Measurements from ENCODE around the gene GALNT13. TPM values are rescaled to one million over a fixed set of nuclear protein-coding genes. Genes with fewer than 3 reads are reported as not detected.

Gene GALNT13
- total and polyA plus RNA-seq, 2 of the 13 experiments (the other 11 are each of a cell fraction or from before 2014, with no cell fraction given) = 1.3 to 5.0 TPM

DNA sequence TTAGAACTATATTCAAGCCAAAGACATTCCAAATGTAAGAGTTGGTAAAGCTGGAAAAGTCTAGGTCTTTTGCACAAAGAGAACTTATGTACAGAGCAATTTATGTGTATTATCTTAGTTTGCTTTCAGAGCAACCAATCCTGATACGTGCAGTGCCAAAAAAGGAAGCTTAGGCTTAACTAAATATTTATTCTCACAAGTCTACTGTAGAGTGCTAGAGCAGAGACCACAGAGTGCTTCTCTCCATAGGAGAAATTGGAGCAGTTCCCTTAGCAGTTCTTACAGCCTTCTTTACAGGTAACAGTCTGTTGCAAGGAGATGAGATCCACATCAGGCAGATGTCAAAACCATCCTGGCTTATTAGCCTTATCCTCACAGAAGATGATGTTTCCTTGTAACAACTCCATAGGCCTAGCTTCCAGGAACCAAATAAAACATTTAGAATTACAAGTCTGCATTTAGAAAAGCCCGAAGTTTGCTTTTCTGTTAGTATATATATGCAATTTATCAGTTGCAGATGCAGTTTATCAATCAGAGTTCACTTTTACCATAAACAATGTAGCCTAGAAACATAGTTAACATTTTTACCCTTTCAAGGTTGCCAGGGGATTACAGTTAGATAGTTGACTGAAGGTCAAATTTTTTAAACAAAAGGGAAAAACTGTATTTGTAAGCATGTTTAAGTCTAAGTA, 576.2 kb downstream of the GALNT13 start (continued):
- TF ChIP-seq PITX1 (CRISPR knock-in tag; IDR thresholded peaks at IDR 0.05) (peak; percentile 75), SCMH1 (CRISPR knock-in tag; IDR thresholded peaks at IDR 0.05; ENCODE audit: borderline replicate concordance) (no peak), KMT2A (CRISPR knock-in tag; IDR thresholded peaks at IDR 0.05) (no peak), IKZF4 (CRISPR knock-in tag; IDR thresholded peaks at IDR 0.05; ENCODE audit: borderline replicate concordance, low read depth, not compliant biosample characterization) (no peak), HNRNPL (IDR thresholded peaks at IDR 0.05; ENCODE audit: low read depth, low read length) (no peak), ZSCAN9 (CRISPR knock-in tag; IDR thresholded peaks at IDR 0.05; ENCODE audit: borderline replicate concordance) (no peak; the same call in 1 of the 2 replicates), ZNF12 (CRISPR knock-in tag; IDR thresholded peaks at IDR 0.05) (no peak), ELF3 (CRISPR knock-in tag; IDR thresholded peaks at IDR 0.05) (peak; percentile 68; the same call in 1 of the 2 replicates), ZNF720 (CRISPR knock-in tag; IDR thresholded peaks at IDR 0.05) (no peak)
- TF ChIP-seq, protein P1, sequence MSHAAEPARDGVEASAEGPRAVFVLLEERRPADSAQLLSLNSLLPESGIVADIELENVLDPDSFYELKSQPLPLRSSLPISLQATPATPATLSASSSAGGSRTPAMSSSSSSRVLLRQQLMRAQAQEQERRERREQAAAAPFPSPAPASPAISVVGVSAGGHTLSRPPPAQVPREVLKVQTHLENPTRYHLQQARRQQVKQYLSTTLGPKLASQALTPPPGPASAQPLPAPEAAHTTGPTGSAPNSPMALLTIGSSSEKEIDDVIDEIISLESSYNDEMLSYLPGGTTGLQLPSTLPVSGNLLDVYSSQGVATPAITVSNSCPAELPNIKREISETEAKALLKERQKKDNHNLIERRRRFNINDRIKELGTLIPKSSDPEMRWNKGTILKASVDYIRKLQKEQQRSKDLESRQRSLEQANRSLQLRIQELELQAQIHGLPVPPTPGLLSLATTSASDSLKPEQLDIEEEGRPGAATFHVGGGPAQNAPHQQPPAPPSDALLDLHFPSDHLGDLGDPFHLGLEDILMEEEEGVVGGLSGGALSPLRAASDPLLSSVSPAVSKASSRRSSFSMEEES (CRISPR knock-in tag; IDR thresholded peaks at IDR 0.05) = no peak
- TF ChIP-seq, protein P2, sequence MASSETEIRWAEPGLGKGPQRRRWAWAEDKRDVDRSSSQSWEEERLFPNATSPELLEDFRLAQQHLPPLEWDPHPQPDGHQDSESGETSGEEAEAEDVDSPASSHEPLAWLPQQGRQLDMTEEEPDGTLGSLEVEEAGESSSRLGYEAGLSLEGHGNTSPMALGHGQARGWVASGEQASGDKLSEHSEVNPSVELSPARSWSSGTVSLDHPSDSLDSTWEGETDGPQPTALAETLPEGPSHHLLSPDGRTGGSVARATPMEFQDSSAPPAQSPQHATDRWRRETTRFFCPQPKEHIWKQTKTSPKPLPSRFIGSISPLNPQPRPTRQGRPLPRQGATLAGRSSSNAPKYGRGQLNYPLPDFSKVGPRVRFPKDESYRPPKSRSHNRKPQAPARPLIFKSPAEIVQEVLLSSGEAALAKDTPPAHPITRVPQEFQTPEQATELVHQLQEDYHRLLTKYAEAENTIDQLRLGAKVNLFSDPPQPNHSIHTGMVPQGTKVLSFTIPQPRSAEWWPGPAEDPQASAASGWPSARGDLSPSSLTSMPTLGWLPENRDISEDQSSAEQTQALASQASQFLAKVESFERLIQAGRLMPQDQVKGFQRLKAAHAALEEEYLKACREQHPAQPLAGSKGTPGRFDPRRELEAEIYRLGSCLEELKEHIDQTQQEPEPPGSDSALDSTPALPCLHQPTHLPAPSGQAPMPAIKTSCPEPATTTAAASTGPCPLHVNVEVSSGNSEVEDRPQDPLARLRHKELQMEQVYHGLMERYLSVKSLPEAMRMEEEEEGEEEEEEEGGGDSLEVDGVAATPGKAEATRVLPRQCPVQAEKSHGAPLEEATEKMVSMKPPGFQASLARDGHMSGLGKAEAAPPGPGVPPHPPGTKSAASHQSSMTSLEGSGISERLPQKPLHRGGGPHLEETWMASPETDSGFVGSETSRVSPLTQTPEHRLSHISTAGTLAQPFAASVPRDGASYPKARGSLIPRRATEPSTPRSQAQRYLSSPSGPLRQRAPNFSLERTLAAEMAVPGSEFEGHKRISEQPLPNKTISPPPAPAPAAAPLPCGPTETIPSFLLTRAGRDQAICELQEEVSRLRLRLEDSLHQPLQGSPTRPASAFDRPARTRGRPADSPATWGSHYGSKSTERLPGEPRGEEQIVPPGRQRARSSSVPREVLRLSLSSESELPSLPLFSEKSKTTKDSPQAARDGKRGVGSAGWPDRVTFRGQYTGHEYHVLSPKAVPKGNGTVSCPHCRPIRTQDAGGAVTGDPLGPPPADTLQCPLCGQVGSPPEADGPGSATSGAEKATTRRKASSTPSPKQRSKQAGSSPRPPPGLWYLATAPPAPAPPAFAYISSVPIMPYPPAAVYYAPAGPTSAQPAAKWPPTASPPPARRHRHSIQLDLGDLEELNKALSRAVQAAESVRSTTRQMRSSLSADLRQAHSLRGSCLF (CRISPR knock-in tag; IDR thresholded peaks at IDR 0.05; ENCODE audit: borderline replicate concordance) = no peak
- TF ChIP-seq, protein P3, sequence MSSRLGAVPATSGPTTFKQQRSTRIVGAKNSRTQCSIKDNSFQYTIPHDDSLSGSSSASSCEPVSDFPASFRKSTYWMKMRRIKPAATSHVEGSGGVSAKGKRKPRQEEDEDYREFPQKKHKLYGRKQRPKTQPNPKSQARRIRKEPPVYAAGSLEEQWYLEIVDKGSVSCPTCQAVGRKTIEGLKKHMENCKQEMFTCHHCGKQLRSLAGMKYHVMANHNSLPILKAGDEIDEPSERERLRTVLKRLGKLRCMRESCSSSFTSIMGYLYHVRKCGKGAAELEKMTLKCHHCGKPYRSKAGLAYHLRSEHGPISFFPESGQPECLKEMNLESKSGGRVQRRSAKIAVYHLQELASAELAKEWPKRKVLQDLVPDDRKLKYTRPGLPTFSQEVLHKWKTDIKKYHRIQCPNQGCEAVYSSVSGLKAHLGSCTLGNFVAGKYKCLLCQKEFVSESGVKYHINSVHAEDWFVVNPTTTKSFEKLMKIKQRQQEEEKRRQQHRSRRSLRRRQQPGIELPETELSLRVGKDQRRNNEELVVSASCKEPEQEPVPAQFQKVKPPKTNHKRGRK (CRISPR knock-in tag; IDR thresholded peaks at IDR 0.05) = no peak
- TF ChIP-seq, protein P4, sequence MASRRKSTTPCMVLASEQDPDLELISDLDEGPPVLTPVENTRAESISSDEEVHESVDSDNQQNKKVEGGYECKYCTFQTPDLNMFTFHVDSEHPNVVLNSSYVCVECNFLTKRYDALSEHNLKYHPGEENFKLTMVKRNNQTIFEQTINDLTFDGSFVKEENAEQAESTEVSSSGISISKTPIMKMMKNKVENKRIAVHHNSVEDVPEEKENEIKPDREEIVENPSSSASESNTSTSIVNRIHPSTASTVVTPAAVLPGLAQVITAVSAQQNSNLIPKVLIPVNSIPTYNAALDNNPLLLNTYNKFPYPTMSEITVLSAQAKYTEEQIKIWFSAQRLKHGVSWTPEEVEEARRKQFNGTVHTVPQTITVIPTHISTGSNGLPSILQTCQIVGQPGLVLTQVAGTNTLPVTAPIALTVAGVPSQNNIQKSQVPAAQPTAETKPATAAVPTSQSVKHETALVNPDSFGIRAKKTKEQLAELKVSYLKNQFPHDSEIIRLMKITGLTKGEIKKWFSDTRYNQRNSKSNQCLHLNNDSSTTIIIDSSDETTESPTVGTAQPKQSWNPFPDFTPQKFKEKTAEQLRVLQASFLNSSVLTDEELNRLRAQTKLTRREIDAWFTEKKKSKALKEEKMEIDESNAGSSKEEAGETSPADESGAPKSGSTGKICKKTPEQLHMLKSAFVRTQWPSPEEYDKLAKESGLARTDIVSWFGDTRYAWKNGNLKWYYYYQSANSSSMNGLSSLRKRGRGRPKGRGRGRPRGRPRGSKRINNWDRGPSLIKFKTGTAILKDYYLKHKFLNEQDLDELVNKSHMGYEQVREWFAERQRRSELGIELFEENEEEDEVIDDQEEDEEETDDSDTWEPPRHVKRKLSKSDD (CRISPR knock-in tag; IDR thresholded peaks at IDR 0.05; ENCODE audit: low read depth) = no peak
- TF ChIP-seq, protein P5, sequence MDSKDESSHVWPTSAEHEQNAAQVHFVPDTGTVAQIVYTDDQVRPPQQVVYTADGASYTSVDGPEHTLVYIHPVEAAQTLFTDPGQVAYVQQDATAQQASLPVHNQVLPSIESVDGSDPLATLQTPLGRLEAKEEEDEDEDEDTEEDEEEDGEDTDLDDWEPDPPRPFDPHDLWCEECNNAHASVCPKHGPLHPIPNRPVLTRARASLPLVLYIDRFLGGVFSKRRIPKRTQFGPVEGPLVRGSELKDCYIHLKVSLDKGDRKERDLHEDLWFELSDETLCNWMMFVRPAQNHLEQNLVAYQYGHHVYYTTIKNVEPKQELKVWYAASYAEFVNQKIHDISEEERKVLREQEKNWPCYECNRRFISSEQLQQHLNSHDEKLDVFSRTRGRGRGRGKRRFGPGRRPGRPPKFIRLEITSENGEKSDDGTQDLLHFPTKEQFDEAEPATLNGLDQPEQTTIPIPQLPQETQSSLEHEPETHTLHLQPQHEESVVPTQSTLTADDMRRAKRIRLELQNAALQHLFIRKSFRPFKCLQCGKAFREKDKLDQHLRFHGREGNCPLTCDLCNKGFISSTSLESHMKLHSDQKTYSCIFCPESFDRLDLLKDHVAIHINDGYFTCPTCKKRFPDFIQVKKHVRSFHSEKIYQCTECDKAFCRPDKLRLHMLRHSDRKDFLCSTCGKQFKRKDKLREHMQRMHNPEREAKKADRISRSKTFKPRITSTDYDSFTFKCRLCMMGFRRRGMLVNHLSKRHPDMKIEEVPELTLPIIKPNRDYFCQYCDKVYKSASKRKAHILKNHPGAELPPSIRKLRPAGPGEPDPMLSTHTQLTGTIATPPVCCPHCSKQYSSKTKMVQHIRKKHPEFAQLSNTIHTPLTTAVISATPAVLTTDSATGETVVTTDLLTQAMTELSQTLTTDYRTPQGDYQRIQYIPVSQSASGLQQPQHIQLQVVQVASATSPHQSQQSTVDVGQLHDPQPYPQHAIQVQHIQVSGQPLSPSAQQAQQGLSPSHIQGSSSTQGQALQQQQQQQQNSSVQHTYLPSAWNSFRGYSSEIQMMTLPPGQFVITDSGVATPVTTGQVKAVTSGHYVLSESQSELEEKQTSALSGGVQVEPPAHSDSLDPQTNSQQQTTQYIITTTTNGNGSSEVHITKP (CRISPR knock-in tag; IDR thresholded peaks at IDR 0.05; ENCODE audit: low read depth) = no peak
